ENCODE measurements around the gene RNF152.

DNA sequence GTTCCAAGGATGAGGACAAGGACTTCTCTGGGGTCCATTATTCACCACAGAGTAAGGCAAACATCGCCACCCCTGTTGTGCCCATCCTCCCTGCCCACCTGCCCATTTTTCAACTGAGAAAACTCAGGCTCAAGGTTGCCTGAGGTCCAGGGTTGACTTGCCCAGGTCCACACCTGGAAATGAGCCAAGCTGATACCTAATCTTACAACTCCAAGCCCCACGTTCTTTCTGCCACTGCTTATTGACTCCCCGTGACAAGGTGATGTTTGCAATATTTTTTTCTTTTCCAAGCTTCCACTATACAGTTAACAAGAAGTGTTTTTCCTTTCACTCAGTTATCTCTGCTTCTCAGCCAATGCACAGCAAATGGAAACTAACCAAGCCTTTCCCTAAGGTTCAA, 39.0 kb downstream of the RNF152 start:
- TF ChIP-seq, protein P1, sequence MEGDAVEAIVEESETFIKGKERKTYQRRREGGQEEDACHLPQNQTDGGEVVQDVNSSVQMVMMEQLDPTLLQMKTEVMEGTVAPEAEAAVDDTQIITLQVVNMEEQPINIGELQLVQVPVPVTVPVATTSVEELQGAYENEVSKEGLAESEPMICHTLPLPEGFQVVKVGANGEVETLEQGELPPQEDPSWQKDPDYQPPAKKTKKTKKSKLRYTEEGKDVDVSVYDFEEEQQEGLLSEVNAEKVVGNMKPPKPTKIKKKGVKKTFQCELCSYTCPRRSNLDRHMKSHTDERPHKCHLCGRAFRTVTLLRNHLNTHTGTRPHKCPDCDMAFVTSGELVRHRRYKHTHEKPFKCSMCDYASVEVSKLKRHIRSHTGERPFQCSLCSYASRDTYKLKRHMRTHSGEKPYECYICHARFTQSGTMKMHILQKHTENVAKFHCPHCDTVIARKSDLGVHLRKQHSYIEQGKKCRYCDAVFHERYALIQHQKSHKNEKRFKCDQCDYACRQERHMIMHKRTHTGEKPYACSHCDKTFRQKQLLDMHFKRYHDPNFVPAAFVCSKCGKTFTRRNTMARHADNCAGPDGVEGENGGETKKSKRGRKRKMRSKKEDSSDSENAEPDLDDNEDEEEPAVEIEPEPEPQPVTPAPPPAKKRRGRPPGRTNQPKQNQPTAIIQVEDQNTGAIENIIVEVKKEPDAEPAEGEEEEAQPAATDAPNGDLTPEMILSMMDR (IDR thresholded peaks at IDR 0.05), result no peak
- TF ChIP-seq POLR2A (IDR thresholded peaks at IDR 0.05), result no peak

Measured in heart left ventricle (tissue), 13 donors.